HEK293 (cell line): ENCODE data around the gene CABS1.

Experiments
- CTCF ChIP-seq: fragments of 450-650 bp; formaldehyde crosslinking; IDR thresholded peaks from 2 replicates; pipeline ENCODE4 v1.5.1; 2016; ENCODE audit warnings: missing biosample characterization, missing genetic modification characterization
- ZBTB17 ChIP-seq: fragments of 450-650 bp; formaldehyde crosslinking; IDR thresholded peaks from 2 replicates; pipeline ENCODE4 v1.5.1; 2016; ENCODE audit warnings: missing biosample characterization, missing genetic modification characterization
- ZNF324 ChIP-seq: fragments of 450-650 bp; formaldehyde crosslinking; IDR thresholded peaks from 2 replicates; pipeline ENCODE4 v1.5.1; 2016; ENCODE audit warnings: missing biosample characterization, missing genetic modification characterization
- ZNF639 ChIP-seq: fragments of 450-650 bp; formaldehyde crosslinking; IDR thresholded peaks from 2 replicates; pipeline ENCODE4 v1.5.1; 2016; ENCODE audit warnings: missing biosample characterization, missing genetic modification characterization

- TF ChIP-seq CTCF (tag by site-specific recombination) (no peak), ZBTB17 (tag by site-specific recombination) (no peak), ZNF324 (tag by site-specific recombination) (no peak), ZNF639 (tag by site-specific recombination) (no peak)
Measured at GRCh38 chr4:70297576-70297975, 37.2 kb upstream of the CABS1 start.
